ENCODE data around the gene B3GNT9. TPM values are rescaled to one million over a fixed set of nuclear protein-coding genes. Genes with fewer than 3 reads are reported as not detected.

B3GNT9 gene
- polyA plus RNA-seq, 1 of the 3 experiments (the other 2 are of a cell fraction) = 9.9 TPM

- ChIA-PET CTCF (interaction anchor here (0.7 to 0.8 kb wide), 2 partner anchors 12 to 14 kb away, joined by 3 read pairs; no protein-coding TSS in a partner anchor), POLR2A (no interaction called here)
- Histone ChIP-seq H3F3A (replicated peaks; ENCODE audit: insufficient read depth) (peaks cover 31% of the 10 kb centered on the region), H4K20me1 (ENCODE audit: insufficient read depth) (peaks cover 21% of the 10 kb centered on the region), H3K27me3 (ENCODE audit: insufficient read depth) (no peaks in the 10 kb centered on the region), H2AFZ (ENCODE audit: low read depth) (no peak overlapping the region), H3K9me2 (no peaks in the 10 kb centered on the region), H3K4me1 (ENCODE audit: control insufficient read depth in 1 of 2, insufficient read depth in 2 of 2, low read depth in 1 of 2, low read length in 1 of 2) (peaks cover 8 to 25% of the 10 kb centered on the region in 2 experiments; a peak in 3 of 4 replicates), H3K4me2 (no peak overlapping the region), H3K9ac (no peak overlapping the region), H3K79me2 (ENCODE audit: insufficient read depth) (peaks cover 50% of the 10 kb centered on the region), H3K36me3 (replicated peaks in 1 of 2; ENCODE audit: control insufficient read depth in 1 of 2, insufficient read depth in 2 of 2, low read length in 1 of 2) (peaks cover 34 to 67% of the 10 kb centered on the region in 2 experiments), H3K27ac (ENCODE audit: low read depth in 2 of 2, low read length in 1 of 2) (no peak overlapping the region), H3K4me3 (ENCODE audit: low read depth in 2 of 2, low read length in 1 of 2) (no peak overlapping the region), H3K9me3 (no peaks in the 10 kb centered on the region)
- TF ChIP-seq, protein P1, sequence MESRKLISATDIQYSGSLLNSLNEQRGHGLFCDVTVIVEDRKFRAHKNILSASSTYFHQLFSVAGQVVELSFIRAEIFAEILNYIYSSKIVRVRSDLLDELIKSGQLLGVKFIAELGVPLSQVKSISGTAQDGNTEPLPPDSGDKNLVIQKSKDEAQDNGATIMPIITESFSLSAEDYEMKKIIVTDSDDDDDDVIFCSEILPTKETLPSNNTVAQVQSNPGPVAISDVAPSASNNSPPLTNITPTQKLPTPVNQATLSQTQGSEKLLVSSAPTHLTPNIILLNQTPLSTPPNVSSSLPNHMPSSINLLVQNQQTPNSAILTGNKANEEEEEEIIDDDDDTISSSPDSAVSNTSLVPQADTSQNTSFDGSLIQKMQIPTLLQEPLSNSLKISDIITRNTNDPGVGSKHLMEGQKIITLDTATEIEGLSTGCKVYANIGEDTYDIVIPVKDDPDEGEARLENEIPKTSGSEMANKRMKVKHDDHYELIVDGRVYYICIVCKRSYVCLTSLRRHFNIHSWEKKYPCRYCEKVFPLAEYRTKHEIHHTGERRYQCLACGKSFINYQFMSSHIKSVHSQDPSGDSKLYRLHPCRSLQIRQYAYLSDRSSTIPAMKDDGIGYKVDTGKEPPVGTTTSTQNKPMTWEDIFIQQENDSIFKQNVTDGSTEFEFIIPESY (IDR thresholded peaks at IDR 0.05; ENCODE audit: borderline replicate concordance, low read depth) = no peak
- TF ChIP-seq ELF1 (IDR thresholded peaks at IDR 0.05) (no peak), USF2 (IDR thresholded peaks at IDR 0.05; ENCODE audit: borderline replicate concordance, low read depth, low read length) (no peak)
- TF ChIP-seq, protein P2, sequence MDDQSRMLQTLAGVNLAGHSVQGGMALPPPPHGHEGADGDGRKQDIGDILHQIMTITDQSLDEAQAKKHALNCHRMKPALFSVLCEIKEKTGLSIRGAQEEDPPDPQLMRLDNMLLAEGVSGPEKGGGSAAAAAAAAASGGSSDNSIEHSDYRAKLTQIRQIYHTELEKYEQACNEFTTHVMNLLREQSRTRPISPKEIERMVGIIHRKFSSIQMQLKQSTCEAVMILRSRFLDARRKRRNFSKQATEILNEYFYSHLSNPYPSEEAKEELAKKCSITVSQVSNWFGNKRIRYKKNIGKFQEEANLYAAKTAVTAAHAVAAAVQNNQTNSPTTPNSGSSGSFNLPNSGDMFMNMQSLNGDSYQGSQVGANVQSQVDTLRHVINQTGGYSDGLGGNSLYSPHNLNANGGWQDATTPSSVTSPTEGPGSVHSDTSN (IDR thresholded peaks at IDR 0.05) = no peak
- 94% methylated on average over 2 of the region's 5 CpGs for WGBS (ENCODE audit: low lambda C conversion rate)
- DNase-seq = no peak
These were observed 44.9 kb upstream of the B3GNT9 start for GRCh38 chr16:67195676-67196075.

DNA sequence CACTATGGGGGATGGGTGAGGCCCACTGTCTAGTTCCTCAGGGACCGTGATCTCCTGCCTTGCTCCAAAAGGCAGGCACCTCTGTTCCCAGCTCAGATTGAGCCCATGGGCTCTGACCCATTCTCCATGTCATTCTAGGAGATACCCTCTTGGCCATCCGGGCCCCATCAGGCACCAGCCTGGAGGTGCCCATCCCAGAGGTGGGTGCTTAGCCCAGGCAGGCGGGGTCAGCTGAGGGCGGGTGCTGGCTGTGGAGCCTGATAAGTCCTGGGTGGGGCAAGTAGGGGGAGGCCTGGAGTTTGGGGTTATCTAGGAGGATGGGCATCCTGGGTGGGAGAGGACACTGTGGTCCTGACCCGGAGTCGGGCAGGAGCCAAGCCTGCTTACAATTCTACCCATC lies 43.5 kb upstream of the B3GNT9 start:
- H3K36me3 ChIP-seq (replicated peaks in 1 of 2; ENCODE audit: control insufficient read depth in 1 of 2, insufficient read depth in 2 of 2, low read length in 1 of 2) = peaks cover 34 to 60% of the 10 kb centered on the region in 2 experiments
- no peaks in the 10 kb centered on the region for H3K9me3 ChIP-seq
- H3K9me2 ChIP-seq = no peaks in the 10 kb centered on the region
- peaks cover 50% of the 10 kb centered on the region for H3K79me2 ChIP-seq (ENCODE audit: insufficient read depth)
- peaks cover 31% of the 10 kb centered on the region for H3F3A ChIP-seq (replicated peaks; ENCODE audit: insufficient read depth)
- peaks cover 21% of the 10 kb centered on the region for H4K20me1 ChIP-seq (ENCODE audit: insufficient read depth)
- DNase-seq = no peak
- ChIA-PET CTCF (interaction anchor here (0.9 to 1.8 kb wide), 3 partner anchors 9 to 39 kb away, joined by 3 to 8 read pairs (median 3); no protein-coding TSS in a partner anchor), POLR2A (interaction anchor here (0.7 to 2.9 kb wide), 2 partner anchors 13 to 21 kb away, joined by 3 to 8 read pairs; no protein-coding TSS in a partner anchor)
- H3K4me3 ChIP-seq (ENCODE audit: low read depth in 2 of 2, low read length in 1 of 2) = no peak overlapping the region
- no peak overlapping the region; a peak in 1 of 4 replicates for H3K27ac ChIP-seq (ENCODE audit: low read depth in 2 of 2, low read length in 1 of 2)
- H3K9ac ChIP-seq = no peak overlapping the region
- H2AFZ ChIP-seq (ENCODE audit: low read depth) = no peak overlapping the region
- peak overlapping the region; percentile 100 for H3K4me2 ChIP-seq
- no peaks in the 10 kb centered on the region for H3K27me3 ChIP-seq (ENCODE audit: insufficient read depth)
- 96% methylated on average over 4 of the region's 6 CpGs for WGBS (ENCODE audit: low lambda C conversion rate)
- H3K4me1 ChIP-seq (ENCODE audit: control insufficient read depth in 1 of 2, insufficient read depth in 2 of 2, low read depth in 1 of 2, low read length in 1 of 2) = peaks cover 8 to 25% of the 10 kb centered on the region in 2 experiments; a peak in 3 of 4 replicates
- no peak for TF ChIP-seq ELF1 (IDR thresholded peaks at IDR 0.05)
- no peak for TF ChIP-seq MXI1 (IDR thresholded peaks at IDR 0.05; ENCODE audit: low read depth, low read length)
- TF ChIP-seq GATA2 (CRISPR knock-in tag; IDR thresholded peaks at IDR 0.05) = no peak
- no peak for TF ChIP-seq JUND (IDR thresholded peaks at IDR 0.05)
- TF ChIP-seq CHD2 (IDR thresholded peaks at IDR 0.05; ENCODE audit: low read length, partially characterized antibody) = no peak
- TF ChIP-seq TAF1 (IDR thresholded peaks at IDR 0.05; ENCODE audit: borderline replicate concordance, low read depth, low read length) = no peak
- TF ChIP-seq, protein P3, sequence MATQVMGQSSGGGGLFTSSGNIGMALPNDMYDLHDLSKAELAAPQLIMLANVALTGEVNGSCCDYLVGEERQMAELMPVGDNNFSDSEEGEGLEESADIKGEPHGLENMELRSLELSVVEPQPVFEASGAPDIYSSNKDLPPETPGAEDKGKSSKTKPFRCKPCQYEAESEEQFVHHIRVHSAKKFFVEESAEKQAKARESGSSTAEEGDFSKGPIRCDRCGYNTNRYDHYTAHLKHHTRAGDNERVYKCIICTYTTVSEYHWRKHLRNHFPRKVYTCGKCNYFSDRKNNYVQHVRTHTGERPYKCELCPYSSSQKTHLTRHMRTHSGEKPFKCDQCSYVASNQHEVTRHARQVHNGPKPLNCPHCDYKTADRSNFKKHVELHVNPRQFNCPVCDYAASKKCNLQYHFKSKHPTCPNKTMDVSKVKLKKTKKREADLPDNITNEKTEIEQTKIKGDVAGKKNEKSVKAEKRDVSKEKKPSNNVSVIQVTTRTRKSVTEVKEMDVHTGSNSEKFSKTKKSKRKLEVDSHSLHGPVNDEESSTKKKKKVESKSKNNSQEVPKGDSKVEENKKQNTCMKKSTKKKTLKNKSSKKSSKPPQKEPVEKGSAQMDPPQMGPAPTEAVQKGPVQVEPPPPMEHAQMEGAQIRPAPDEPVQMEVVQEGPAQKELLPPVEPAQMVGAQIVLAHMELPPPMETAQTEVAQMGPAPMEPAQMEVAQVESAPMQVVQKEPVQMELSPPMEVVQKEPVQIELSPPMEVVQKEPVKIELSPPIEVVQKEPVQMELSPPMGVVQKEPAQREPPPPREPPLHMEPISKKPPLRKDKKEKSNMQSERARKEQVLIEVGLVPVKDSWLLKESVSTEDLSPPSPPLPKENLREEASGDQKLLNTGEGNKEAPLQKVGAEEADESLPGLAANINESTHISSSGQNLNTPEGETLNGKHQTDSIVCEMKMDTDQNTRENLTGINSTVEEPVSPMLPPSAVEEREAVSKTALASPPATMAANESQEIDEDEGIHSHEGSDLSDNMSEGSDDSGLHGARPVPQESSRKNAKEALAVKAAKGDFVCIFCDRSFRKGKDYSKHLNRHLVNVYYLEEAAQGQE (IDR thresholded peaks at IDR 0.05; ENCODE audit: low read depth, low read length) = no peak
- TF ChIP-seq, protein P1 (IDR thresholded peaks at IDR 0.05; ENCODE audit: borderline replicate concordance, low read depth) = no peak
- TF ChIP-seq, protein P2 (IDR thresholded peaks at IDR 0.05) = no peak
- TF ChIP-seq RXRA (IDR thresholded peaks at IDR 0.05; ENCODE audit: borderline replicate concordance, low read depth) = no peak
- no peak for TF ChIP-seq NRF1 (IDR thresholded peaks at IDR 0.05; ENCODE audit: low read depth, low read length)
- no peak for TF ChIP-seq TCF12 (IDR thresholded peaks at IDR 0.05)

Data from SK-N-SH (cell line).